ENCODE measurements around the gene ADAT1.
A peak's percentile ranks its signal among the peaks of the same experiment; 100 is the strongest.

The ADAT1 gene

GRCh38 chr16:75621170-75621477 lies 2.0 kb downstream of the ADAT1 start:
- no peak overlapping the region for H3K27ac ChIP-seq
- TF ChIP-seq CTCF (IDR thresholded peaks at IDR 0.05) (peak; percentile 50), ZFX (IDR thresholded peaks at IDR 0.05; ENCODE audit: borderline replicate concordance) (no peak)

GRCh38 chr16:75620326-75621169 lies 2.5 kb downstream of the ADAT1 start:
- no peak overlapping the region for H3K27ac ChIP-seq
- TF ChIP-seq CTCF (IDR thresholded peaks at IDR 0.05) (no peak), ZFX (IDR thresholded peaks at IDR 0.05; ENCODE audit: borderline replicate concordance) (no peak)

- no peak overlapping the region for H3K27ac ChIP-seq
- TF ChIP-seq ZFX (IDR thresholded peaks at IDR 0.05; ENCODE audit: borderline replicate concordance): no peak
- TF ChIP-seq CTCF (IDR thresholded peaks at IDR 0.05): no peak
Measured at GRCh38 chr16:75618780-75619179, 4.3 kb downstream of the ADAT1 start.

- H3K27ac ChIP-seq: no peak overlapping the region
- TF ChIP-seq CTCF (IDR thresholded peaks at IDR 0.05) (no peak), ZFX (IDR thresholded peaks at IDR 0.05; ENCODE audit: borderline replicate concordance) (no peak)
Measured at GRCh38 chr16:75617121-75617520, 6.0 kb downstream of the ADAT1 start.

- no peak overlapping the region for H3K27ac ChIP-seq
- TF ChIP-seq CTCF (IDR thresholded peaks at IDR 0.05) (no peak), ZFX (IDR thresholded peaks at IDR 0.05; ENCODE audit: borderline replicate concordance) (no peak)
Measured at GRCh38 chr16:75616521-75617010, 6.5 kb downstream of the ADAT1 start.

- H3K27ac ChIP-seq: no peak overlapping the region
- TF ChIP-seq ZFX (IDR thresholded peaks at IDR 0.05; ENCODE audit: borderline replicate concordance) (no peak), CTCF (IDR thresholded peaks at IDR 0.05) (no peak)
Measured at GRCh38 chr16:75615619-75616018, 7.5 kb downstream of the ADAT1 start.

GRCh38 chr16:75614066-75614897 lies 8.8 kb downstream of the ADAT1 start:
- H3K27ac ChIP-seq: no peak overlapping the region
- TF ChIP-seq ZFX (IDR thresholded peaks at IDR 0.05; ENCODE audit: borderline replicate concordance) (no peak), CTCF (IDR thresholded peaks at IDR 0.05) (no peak)

Measured in 22Rv1 (cell line).